ENCODE measurements around the gene EXOC3.

The EXOC3 gene

GRCh38 chr5:427415-428087, 15.4 kb upstream of the EXOC3 start:
- DNase-seq = no peak

DNA sequence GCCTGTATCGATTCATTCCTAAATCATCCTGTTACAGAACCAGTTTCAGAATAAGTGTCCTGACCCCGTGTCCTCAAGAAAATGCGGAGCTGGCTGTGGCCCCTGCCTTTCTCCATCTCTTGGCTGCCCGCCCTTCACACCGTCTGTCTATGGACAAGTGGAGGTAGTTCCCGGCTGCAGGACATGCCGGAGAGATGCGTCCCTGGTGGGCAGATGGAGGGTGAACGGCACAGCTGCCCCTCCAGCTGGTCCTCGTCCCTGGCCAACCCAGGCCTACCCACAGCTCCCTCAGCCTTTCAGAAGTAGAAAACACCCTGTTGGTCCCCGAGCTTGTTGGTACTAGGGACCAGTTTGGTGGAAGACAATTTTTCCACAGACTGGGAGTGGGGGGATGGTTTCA, 14.8 kb upstream of the EXOC3 start:
- no peak for DNase-seq

DNA sequence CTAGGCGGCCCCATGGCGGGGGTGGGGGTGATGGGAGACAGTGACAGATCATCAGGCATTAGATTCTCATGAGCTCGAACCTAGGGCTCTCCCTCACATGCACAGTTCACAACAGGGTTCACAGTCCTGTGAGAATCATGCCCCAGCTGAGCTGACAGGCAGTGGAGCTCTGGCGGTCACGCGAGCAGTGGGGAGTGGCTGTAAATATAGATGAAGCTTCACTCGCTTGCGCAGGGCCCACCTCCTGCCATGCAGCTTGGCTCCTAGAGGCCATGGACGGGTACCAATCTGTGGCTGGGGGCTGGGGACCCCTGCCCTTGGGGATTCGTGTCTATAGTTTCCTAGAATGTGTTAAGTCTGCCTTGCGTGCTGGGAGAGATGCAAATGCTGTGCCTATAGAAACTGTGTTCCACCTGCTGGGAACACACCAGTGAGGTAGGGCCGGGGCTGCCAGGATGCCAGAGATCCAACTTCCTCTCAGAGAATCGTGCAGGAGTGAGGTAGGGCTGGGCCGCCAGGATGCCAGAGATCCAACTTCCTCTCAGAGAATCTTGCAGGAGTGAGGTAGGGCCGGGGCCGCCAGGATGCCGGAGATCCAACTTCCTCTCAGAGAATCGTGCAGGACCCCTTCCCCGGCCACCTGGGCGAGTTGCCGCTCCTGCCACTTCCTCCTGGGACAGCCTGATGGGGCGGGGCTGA, 14.1 kb upstream of the EXOC3 start:
- DNase-seq = no peak

DNA sequence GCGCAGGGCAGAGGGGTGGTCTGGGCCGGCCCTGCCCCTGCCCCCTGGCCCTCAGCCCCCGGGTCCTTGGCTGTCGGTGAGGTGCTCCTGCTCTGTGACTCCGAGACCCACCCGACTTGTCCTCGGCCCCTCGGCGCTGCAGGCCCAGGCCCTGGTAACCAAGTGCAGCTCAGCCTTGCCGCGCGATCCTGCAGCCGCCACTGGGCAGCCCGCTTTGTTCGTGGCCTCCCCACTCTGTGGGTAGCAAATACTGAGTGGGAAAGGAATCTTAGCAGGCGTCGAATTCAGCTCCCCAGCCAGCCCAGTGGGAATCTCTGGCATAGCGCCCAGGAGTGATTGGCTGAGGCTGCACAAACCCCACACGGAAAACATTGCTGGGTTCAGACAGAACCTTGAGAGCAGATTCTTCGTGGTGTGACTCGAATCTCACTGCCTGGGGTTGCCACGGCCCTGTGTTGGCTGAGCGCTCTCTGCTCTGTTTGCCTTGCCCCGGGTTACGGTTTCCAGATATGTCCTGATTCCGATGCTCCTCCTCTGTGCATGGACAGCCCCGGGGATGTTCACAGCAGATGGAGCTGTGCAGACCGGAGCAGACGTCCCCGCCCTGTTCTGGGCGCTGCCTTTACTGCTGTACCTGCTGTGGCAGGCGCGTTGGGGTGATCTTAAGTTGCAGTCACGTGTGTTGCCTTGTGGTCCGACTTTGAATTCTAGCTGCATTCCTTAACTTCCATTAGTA, 13.4 kb upstream of the EXOC3 start:
- DNase-seq = no peak

- DNase-seq = no peak
These were observed 12.6 kb upstream of the EXOC3 start for GRCh38 chr5:430214-430925.

DNA sequence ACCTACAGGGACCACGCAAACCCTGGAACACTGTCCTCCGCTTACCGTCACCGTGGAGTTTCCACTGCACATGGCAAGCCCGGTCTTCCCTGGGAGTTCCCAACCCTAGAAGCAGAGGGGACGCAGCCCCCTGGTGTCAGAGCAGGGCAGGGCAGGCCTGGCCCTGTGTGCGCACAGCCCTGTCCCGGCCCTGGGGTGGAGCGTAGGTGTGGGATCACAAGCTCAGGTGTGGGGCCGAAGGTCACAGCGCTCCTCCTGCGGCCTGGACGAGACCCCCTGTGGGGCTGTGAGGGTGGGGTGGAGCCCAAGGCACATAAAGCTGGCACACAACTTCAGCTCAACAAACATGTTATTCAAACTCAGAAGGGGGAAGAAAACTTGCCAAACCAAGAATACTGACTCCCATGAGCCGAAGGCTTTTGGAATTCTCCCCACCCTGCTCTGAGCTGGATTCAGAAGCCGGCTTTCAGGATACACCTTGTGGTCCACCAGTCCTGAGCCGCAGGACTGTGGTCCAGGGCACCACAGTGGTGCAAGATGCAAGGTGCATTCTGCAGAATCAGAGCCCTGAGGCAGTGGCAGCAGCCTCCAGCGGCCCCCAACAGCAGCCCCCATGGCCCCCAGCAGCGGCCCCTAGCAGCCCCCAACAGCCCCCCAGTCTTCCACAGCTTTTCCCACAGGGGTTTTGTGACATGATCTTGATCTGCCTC, 11.8 kb upstream of the EXOC3 start:
- no peak for DNase-seq

DNA sequence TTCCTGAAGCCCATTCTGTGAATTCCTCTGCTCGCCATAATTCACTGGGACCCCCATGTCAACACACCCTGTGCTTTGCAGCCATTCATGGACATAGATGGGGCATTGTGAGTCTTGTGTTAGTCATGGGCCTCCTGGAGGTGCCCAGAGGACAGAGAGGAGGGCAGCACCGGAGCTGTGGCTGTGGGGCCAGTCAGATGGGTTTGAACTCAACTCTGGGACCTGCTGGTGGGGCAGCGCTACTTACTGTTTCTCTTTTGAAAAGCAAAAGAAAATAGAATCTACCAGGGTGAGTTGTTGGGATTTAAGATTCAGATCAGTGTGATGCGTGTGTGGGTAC, 11.3 kb upstream of the EXOC3 start:
- DNase-seq = no peak

DNA sequence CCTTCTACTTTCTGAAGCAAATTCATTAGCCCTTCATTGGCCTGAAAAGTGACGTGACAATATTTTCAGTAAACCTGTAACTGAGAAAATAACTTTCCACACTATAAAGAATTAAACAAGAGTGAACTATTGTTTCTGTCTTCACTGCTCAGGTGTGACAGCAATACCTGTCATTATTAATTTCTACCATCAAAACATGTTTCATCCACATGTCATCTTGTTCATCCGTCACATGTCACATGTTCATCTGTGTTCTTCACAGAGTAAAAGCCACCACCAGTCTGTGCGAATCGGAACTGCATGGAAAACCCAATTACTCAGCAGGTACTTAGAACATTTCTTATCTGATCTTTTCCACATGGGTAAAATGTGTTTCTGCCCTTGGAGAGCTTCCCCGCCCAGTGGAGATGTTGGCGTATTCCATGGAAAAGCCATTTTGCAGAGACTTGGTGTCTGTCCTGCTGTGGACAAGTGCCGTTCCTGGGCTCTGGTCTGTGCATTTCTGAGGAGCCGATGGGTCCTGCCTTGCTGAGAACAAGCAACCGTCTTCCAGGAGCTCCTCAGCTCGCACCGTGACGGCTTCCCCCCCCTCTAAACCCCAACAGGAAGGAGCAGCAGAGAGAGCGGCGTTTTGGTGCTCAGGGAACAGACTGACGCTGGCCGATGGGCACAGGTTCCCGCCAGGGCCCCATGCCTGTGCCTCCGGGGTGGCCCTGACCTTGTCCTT, 10.6 kb upstream of the EXOC3 start:
- DNase-seq = no peak

DNA sequence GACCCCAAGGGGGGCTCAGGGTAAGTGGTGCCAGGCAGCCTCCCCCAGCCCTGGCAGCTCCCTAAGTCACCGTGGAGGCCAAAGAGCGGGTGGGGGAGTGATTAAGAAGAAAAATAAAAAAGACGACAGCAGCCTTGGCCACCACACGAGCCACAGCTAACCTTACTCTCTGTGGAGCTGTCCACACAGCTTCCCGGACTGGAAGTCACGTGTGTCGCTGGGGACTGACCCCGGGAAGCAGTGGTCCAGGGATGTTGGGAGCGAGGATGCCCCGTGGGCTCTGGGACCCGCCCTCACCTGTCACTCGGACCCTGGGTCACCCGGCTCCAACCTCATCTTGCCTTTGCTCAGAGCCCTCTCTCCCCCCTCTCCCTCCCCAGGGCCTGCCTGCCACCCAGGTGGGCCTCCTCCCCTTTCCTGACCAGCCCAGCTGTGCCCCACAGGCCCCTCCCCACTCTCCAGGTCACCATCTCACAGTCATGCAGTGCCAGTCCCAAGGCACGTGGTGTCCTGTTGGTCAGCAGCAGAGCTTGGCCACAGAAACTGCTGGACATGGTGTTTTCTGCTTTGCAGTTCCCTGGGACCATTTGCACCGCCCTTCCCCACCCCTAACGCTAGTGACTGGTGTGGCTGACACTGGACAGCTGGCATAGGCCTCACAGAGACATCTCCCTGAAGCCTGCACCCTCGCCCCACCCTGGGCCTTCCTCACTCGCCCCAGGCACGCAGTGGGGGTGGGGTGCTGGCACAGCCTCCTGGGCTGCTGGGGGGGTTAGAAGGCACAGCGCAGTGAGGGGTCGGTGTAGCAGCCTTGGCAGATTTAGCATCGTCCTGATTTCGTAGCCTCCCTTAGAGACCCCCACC, 9.8 kb upstream of the EXOC3 start:
- DNase-seq = no peak

- DNase-seq = no peak
These were observed 9.1 kb upstream of the EXOC3 start for GRCh38 chr5:433836-434235.

DNA sequence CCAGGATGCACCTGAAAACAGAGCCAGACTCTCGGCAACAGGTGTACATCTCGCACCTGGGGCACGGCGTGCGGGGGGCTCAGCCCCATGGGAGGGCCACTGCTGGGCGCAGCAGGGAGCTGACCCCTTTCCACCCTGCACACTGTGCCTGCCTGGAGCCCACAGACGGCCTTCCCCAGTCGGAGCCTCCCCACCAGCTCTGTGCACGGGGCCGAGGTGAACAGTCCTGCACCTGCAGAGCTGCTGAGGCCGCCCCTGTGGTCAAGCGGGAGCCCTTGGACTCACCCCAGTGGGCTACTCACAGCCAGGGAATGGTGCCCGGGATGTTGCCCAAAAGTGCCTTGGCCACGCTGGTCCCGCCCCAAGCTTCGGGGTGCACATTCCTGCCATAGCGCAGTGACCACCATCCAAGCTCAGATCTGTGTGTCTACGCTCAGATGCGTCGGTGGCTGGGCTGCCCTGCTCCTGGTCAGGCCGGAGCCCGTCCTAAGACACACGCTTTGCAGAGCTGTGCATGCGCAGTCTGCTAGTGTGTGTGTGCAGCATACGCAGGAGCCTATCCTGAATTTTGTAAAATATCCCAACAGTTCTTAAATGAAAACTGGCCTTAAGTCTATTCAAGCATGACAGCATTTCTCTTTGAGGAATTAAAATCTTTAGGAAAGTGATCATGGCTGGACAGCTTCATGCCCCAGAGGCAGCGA, 8.4 kb upstream of the EXOC3 start:
- DNase-seq = no peak

DNA sequence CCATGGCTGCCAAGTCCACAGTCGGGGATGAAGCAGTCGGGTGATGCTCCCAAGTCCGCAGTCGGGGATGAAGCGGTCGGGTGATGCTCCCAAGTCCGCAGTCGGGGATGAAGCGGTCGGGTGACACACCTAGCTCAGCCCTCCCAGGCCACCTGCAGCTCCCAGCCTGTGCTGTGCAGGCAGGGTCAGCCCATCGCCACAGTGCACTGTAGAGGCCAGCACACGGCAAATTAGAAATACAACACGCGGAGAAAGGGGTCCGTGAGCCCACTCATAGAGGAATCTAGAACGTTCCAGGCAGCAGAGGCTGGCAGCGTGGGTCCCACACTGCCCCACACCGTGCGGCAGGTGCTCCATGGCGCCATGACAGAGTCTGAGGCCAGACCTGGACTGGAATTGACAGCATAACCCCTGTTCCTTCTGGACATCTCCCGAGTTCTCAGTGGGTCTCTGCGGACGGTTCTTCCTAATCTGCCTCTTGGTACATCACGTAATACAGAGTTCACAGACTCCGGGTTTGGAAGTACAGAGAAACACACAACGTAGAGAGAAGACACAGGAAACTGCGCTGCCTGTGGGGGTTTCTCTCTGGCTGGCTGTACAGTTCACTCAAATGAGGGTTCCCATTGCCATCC, 7.7 kb upstream of the EXOC3 start:
- no peak for DNase-seq

DNA sequence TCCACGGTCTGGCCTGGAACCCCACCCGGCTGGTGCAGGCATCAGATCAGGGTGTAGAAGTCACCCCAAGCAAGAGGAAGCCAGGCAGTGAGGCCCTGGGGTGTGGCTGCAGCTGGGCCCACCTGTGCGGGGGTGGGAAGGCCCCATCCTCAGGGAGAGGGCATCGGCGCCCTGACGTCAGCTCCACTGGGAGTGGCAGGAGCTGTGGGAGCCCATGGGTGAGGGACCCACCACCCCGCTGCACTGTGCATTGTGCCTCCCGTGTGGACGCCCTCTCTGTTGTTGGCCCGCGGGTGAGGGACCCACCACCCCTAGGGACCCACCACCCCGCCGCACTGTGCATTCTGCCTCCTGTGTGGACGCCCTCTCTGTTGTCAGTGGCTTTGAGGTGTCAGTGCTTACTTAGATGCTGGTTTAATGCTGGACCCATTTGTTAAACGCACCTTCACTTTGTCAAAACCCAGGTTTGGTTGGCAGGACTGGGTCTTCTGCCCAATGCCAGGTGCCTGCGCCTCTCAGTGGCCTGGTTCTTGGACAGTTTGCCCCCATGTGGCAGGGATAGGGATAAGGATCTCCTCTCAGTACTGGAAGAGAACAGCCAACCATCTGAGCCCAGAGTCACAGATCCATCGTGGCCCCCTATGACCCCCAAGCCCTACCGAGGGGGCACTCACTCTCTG, 6.9 kb upstream of the EXOC3 start:
- DNase-seq = no peak

- DNase-seq = no peak
These were observed 6.4 kb upstream of the EXOC3 start for GRCh38 chr5:436641-436975.

DNA sequence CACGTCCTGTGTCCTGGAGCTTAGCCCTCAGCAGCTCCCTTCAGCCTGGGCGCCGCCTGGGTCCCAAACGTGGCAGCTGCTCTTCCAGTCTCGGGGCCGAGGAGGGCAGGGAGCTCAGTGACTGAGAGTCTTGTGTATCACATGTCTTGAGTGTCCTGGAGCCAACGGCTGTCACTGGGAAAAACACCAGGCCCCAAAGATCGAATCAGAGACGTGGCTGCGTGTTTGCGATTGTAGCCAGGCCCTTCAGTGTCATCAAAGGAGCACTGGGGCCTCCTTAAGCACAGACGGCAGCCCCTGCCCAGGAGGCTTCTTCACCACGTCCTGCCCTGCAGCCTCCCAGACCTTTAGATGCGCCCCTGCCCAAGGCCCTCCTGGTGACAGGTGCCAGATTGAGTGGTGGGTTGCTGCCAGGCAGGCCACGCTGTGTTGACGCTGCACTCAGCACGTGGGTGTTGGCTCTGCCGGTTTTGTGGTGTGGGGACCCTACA, 5.7 kb upstream of the EXOC3 start:
- no peak for DNase-seq

DNA sequence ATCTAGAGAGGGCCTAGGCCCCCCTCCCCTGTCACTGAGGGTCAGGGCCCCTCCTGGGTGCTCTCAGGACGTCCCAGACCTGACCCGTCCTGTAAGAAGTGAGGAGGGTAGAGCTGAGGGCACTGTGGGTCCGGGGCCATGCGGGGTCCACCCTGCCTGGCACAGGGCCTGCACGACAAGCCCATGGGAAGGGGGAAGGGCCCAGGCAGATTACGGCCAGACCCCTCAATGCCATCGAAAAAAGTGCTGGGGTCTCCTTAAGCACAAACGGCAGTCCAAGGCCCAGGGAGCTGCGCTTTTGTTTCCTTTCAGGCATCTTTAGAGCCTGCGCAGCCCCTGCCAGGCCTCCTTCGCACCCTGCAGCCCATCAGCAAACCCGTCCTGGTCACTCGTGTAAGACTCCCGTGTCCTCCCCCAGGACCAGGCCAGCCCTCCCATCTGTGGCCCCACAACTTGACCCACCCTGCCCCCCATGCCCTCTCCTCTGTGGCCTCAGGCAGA, 4.4 kb upstream of the EXOC3 start:
- no peak for DNase-seq

DNA sequence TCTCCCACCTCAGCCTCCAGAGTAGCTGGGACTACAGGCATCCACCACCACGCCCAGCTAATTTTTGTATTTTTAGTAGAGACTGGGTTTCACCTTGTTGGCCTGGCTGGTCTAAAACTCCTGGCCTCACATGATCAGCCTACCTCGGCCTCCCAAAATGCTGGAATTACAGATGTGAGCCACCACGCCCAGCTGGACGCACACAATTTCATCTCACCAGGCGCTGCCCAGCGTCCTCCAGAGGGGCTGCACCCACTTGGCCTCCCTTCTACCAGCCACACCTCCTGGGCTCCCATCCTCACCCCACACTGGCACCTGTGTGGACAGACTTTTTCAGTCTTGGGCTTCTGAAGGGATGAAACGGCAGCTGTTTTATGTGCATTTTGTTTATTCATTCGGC, 3.8 kb upstream of the EXOC3 start:
- DNase-seq = no peak

- no peak for DNase-seq
These were observed 3.3 kb upstream of the EXOC3 start for GRCh38 chr5:439636-440035.
